ENCODE measurements around the gene CENPN.

Gene CENPN

GRCh38 chr16:81029930-81030604 is 23.1 kb downstream of the CENPN start:
- no peak for DNase-seq (ENCODE audit: low read depth)

- peak; percentile 82 for DNase-seq (ENCODE audit: low read depth)
Measured at GRCh38 chr16:81035398-81035974, 28.5 kb downstream of the CENPN start, which contains the start of gene ATMIN. Gene ATMIN, plus strand, starts transcription at chr16:81035842. Its CDS starts 29 bp downstream, at chr16:81035871.

- peak; percentile 6 for DNase-seq (ENCODE audit: low read depth)
Measured at GRCh38 chr16:81035975-81036750, 29.1 kb downstream of the CENPN start.

GRCh38 chr16:81036751-81037350 is 29.8 kb downstream of the CENPN start:
- DNase-seq (ENCODE audit: low read depth): no peak

GRCh38 chr16:81040131-81040530 is 33.1 kb downstream of the CENPN start:
- DNase-seq (ENCODE audit: low read depth): no peak

GRCh38 chr16:81040842-81041241 is 33.8 kb downstream of the CENPN start:
- DNase-seq (ENCODE audit: low read depth): no peak

- no peak for DNase-seq (ENCODE audit: low read depth)
Measured at GRCh38 chr16:81041696-81042095, 34.7 kb downstream of the CENPN start.

- DNase-seq (ENCODE audit: low read depth): no peak
Measured at GRCh38 chr16:81042821-81043220, 35.8 kb downstream of the CENPN start.

GRCh38 chr16:81053761-81054160 is 46.7 kb downstream of the CENPN start:
- DNase-seq (ENCODE audit: low read depth): no peak

GRCh38 chr16:81060576-81061306 is 53.7 kb downstream of the CENPN start:
- no peak for DNase-seq (ENCODE audit: low read depth)

- DNase-seq (ENCODE audit: low read depth): no peak
Measured at GRCh38 chr16:81061307-81061640, 54.3 kb downstream of the CENPN start.

GRCh38 chr16:81061871-81062608 is 55.0 kb downstream of the CENPN start:
- no peak for DNase-seq (ENCODE audit: low read depth)

- DNase-seq (ENCODE audit: low read depth): no peak
Measured at GRCh38 chr16:81066681-81067080, 59.7 kb downstream of the CENPN start.

- no peak for DNase-seq (ENCODE audit: low read depth)
Measured at GRCh38 chr16:81067166-81067565, 60.2 kb downstream of the CENPN start.

- no peak for DNase-seq (ENCODE audit: low read depth)
Measured at GRCh38 chr16:81069063-81069462, 62.0 kb downstream of the CENPN start.

GRCh38 chr16:81070979-81071378 is 64.0 kb downstream of the CENPN start:
- no peak for DNase-seq (ENCODE audit: low read depth)

GRCh38 chr16:81071805-81072204 is 64.8 kb downstream of the CENPN start:
- no peak for DNase-seq (ENCODE audit: low read depth)

- DNase-seq (ENCODE audit: low read depth): no peak
Measured at GRCh38 chr16:81073560-81074330, 66.7 kb downstream of the CENPN start.

GRCh38 chr16:81076566-81077075 is 69.6 kb downstream of the CENPN start:
- peak; percentile 86 for DNase-seq (ENCODE audit: low read depth)
